WI38 (cell line): ENCODE results near the gene CD99.

ENCODE experiments used
- H3K4me3 ChIP-seq: 2 replicates; pipeline ENCODE4 v1.5.1; 2011; ENCODE audit warnings: low read depth, mild to moderate bottlenecking, control low read depth, low read length
- TF ChIP-seq, protein P1 (sequence below): IDR thresholded peaks from 2 replicates; pipeline ENCODE4 v1.5.1; 2012; ENCODE audit warnings: low read depth, mild to moderate bottlenecking, control low read depth, low read length

CD99 gene

DNA sequence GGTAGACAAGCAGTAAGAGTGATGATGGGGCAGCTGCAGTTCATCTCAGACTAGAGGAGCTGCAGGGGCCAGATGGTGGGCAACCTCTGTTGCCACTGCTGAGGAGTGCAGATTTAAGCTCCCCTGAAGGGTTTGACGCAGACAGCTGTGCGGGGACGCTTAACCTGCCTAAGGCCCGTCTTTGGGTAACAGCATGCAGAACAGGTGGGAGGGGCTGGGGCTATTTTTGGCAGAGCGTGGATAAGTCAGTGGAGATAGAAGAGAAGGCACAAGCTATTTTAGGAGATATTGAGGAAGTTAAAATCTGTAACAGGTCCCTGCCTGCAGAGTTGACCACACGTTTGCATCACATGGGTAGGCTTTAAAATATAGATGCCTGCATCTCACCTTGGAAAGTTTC lies 10.5 kb downstream of the CD99 start:
- TF ChIP-seq, protein P1, sequence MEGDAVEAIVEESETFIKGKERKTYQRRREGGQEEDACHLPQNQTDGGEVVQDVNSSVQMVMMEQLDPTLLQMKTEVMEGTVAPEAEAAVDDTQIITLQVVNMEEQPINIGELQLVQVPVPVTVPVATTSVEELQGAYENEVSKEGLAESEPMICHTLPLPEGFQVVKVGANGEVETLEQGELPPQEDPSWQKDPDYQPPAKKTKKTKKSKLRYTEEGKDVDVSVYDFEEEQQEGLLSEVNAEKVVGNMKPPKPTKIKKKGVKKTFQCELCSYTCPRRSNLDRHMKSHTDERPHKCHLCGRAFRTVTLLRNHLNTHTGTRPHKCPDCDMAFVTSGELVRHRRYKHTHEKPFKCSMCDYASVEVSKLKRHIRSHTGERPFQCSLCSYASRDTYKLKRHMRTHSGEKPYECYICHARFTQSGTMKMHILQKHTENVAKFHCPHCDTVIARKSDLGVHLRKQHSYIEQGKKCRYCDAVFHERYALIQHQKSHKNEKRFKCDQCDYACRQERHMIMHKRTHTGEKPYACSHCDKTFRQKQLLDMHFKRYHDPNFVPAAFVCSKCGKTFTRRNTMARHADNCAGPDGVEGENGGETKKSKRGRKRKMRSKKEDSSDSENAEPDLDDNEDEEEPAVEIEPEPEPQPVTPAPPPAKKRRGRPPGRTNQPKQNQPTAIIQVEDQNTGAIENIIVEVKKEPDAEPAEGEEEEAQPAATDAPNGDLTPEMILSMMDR, result no peak
- no peak overlapping the region for H3K4me3 ChIP-seq

DNA sequence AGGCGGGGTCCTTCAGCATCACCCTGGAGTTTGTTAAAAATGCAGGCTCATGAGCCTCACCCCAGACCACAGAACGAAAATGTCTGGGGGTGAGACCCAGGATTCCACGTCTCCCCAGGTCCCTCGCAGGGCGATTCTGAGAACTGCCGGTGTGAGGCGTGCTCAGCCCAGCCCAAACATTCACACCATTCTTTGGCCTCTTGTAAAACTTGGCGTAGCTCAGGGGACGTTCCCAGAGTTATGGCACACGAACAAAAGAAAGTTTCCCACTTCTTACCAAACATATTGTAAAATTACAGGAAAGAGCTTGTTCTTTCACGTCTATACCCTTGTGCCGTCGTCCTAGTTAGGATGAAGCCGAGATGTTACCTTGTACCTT lies 12.9 kb downstream of the CD99 start:
- TF ChIP-seq, protein P1, result no peak
- no peak overlapping the region for H3K4me3 ChIP-seq

DNA sequence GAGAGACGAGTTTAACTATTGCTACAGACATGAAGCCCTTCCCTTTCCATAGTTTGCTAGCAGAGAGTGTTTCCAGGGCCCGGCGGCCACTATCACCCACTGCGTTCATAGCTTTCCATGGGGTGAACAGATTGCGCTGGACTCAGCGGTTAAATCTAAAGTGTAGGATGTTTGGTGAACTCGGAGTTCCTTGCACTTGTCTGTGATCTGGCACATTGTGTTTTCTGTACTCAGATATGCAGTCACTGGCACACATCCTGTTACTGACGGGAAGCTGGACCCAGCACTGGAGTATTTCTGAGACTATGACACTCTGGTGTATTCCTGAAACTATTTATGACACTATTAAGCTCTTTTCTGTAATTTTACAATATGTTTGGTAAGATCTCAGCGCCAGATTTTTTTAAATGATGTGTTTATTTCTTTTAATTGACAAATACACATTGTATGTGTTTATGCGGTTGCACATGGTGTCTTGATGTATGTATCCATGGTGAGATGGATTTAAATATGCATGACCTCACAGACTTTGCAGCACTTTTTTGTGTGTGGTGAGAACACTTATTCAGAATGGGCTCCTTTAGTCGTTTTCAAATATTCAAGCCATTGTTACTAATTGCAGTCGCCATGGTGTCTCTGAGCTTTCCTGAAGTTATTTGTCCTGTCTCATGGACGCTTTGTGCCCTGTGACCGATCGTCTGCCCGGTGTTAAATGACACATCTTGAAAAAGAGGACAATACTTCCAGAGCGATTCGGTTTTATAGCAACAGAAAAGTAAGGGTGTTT lies 14.1 kb downstream of the CD99 start:
- no peak overlapping the region for H3K4me3 ChIP-seq
- TF ChIP-seq, protein P1, result no peak

DNA sequence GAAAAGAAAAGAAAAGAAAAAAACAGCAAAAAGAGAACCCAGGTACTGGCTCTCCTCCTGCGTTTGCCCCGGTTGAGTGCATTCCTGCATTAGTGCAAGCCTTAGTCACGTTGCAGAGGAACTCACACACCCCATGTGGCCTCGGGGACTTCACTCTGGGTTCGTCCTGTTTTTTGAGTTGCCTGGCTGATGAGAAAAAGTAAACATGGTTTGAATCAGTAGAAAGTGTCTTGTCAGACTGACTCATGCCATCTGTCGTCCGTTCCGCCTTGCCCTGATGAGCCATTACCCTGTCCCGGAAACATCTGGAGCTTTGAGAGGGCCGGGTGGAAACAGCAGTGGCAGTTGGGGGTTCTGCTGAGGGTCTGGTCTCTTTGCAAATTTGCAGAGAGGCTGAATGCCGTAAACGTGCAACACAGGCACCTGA lies 16.3 kb downstream of the CD99 start:
- H3K4me3 ChIP-seq, result peak overlapping the region; percentile 21
- TF ChIP-seq, protein P1, result no peak

DNA sequence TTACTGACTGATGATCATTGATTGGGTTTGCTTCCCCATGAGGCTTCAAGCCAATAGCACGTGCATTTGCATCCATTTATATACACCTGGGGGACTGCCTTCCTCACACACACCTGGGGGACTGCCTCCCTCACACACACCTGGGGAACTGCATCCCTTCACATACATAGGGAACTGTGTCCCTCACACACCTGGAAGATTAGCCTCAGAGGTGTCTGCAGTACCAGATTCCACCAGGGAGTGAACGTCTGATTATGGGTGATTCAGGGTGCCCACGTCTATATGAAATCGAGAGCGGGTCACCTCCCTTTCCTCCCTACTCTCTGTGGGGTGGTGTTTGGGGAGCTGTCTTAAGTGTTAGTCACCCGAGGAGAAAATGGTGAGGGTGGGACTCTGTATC lies 16.9 kb downstream of the CD99 start:
- TF ChIP-seq, protein P1, result no peak
- no peak overlapping the region; the same call in 1 of the 2 replicates for H3K4me3 ChIP-seq

DNA sequence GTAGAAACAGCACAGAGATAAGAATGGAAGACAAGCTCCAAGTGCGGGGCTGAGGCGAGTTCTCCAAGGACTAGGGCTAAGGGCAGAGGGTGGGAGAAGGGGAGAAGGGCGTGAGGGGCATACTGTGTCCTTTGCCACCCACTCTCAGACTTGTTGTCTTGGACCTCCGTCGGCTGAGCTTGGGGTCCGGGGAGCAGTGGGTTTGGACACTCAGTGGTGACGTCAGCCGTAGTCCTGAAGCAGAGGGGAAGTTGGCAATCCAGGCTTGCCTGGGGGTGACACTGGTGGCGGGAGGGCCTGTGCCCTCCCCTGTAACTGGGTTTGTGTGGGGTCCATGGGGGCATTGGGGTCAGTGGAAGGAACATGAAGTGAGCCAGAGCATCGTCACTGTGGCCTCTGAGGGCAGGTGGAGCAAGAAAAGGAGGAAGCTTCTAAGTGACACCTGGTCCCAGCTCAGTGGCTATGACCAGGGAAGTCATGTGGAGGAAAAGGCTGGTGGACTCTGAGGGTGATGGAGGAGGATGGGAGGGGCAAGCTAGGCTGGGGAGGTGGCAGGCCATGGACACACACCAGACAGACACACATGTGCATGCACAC lies 17.6 kb downstream of the CD99 start:
- TF ChIP-seq, protein P1, result no peak
- H3K4me3 ChIP-seq, result no peak overlapping the region

DNA sequence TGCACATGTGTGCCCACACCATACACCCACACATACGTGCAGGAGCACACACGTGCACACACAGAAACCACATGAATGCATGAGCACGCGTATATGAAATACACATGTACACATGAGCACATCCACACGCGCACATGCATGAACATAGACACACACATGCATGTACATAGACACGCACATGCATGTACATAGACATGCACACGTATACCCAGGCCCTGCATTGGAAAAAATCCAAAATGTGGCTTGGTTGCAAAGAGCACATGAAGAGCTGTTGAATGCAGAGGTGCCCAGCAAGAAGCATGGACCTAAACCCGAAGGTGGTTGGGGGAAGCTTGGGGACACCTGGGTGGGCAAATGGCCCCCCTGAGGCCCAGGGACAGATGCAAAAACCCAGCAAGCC lies 18.5 kb downstream of the CD99 start:
- TF ChIP-seq, protein P1, result no peak
- H3K4me3 ChIP-seq, result peak overlapping the region; percentile 44
